Measurements from ENCODE around the gene KLF13. TPM values are rescaled to one million over a fixed set of nuclear protein-coding genes. Genes with fewer than 3 reads are reported as not detected.
A peak's percentile ranks its signal among the peaks of the same experiment; 100 is the strongest.

KLF13 gene
- total and polyA plus RNA-seq, 2 experiments from 2014 or later, result 15.1 to 35.7 TPM

GRCh38 chr15:31292391-31293015 lies 34.1 kb upstream of the KLF13 start:
- no peak overlapping the region for H3K4me3 ChIP-seq
- TF ChIP-seq CTCF (IDR thresholded peaks at IDR 0.05; ENCODE audit: low read depth, low read length), result no peak
- H3K27me3 ChIP-seq, result peaks cover 7% of the 10 kb centered on the region
- H3K27ac ChIP-seq, result no peak overlapping the region
- no peaks in the 10 kb centered on the region for H3K4me1 ChIP-seq (ENCODE audit: low read depth)
- H3K36me3 ChIP-seq, result no peaks in the 10 kb centered on the region
- peak in 1 of 2 donors; percentile 33 for DNase-seq (ENCODE audit: low read depth in 1 of 2, low spot score in 1 of 2)
- H3K9me3 ChIP-seq (ENCODE audit: low read depth), result no peaks in the 10 kb centered on the region

GRCh38 chr15:31293655-31294054 lies 33.0 kb upstream of the KLF13 start:
- H3K36me3 ChIP-seq, result no peaks in the 10 kb centered on the region
- H3K27me3 ChIP-seq, result peaks cover 7% of the 10 kb centered on the region
- no peaks in the 10 kb centered on the region for H3K9me3 ChIP-seq (ENCODE audit: low read depth)
- no peak for TF ChIP-seq CTCF (IDR thresholded peaks at IDR 0.05; ENCODE audit: low read depth, low read length)
- H3K27ac ChIP-seq, result no peak overlapping the region
- H3K4me3 ChIP-seq, result no peak overlapping the region
- DNase-seq (ENCODE audit: low read depth in 1 of 2, low spot score in 1 of 2), result no peak
- H3K4me1 ChIP-seq (ENCODE audit: low read depth), result no peaks in the 10 kb centered on the region

GRCh38 chr15:31294067-31294466 lies 32.6 kb upstream of the KLF13 start:
- Histone ChIP-seq H3K9me3 (ENCODE audit: low read depth) (no peaks in the 10 kb centered on the region), H3K27ac (no peak overlapping the region), H3K27me3 (peaks cover 7% of the 10 kb centered on the region), H3K4me3 (no peak overlapping the region), H3K36me3 (no peaks in the 10 kb centered on the region), H3K4me1 (ENCODE audit: low read depth) (no peaks in the 10 kb centered on the region)
- no peak for DNase-seq (ENCODE audit: low read depth in 1 of 2, low spot score in 1 of 2)
- no peak for TF ChIP-seq CTCF (IDR thresholded peaks at IDR 0.05; ENCODE audit: low read depth, low read length)

- Histone ChIP-seq H3K27ac (no peak overlapping the region), H3K4me3 (no peak overlapping the region), H3K4me1 (ENCODE audit: low read depth) (no peaks in the 10 kb centered on the region), H3K36me3 (no peaks in the 10 kb centered on the region), H3K9me3 (ENCODE audit: low read depth) (no peaks in the 10 kb centered on the region), H3K27me3 (peaks cover 4% of the 10 kb centered on the region)
- DNase-seq (ENCODE audit: low read depth in 1 of 2, low spot score in 1 of 2), result no peak
- TF ChIP-seq CTCF (IDR thresholded peaks at IDR 0.05; ENCODE audit: low read depth, low read length), result no peak
Observed at GRCh38 chr15:31295658-31296057, 31.0 kb upstream of the KLF13 start.

- no peaks in the 10 kb centered on the region for H3K36me3 ChIP-seq
- H3K4me1 ChIP-seq (ENCODE audit: low read depth), result no peaks in the 10 kb centered on the region
- no peaks in the 10 kb centered on the region for H3K9me3 ChIP-seq (ENCODE audit: low read depth)
- no peak overlapping the region for H3K4me3 ChIP-seq
- H3K27ac ChIP-seq, result no peak overlapping the region
- no peaks in the 10 kb centered on the region for H3K27me3 ChIP-seq
- DNase-seq (ENCODE audit: low read depth in 1 of 2, low spot score in 1 of 2), result no peak
- TF ChIP-seq CTCF (IDR thresholded peaks at IDR 0.05; ENCODE audit: low read depth, low read length), result no peak
Observed at GRCh38 chr15:31296219-31296645, 30.4 kb upstream of the KLF13 start.

Data from cardiac muscle cell (in vitro differentiated cells and primary cell).